HG03280 (cell line): ENCODE results near the gene FOSL1.

ENCODE experiments used
- ATAC-seq: cut with Tn5 transposase; IDR thresholded peaks from one replicate; pipeline ENCODE4 v1.9.1; 2021; ENCODE audit warnings: mild to moderate bottlenecking, moderate library complexity; ENCODE audit not compliant: unreplicated experiment

Gene FOSL1

DNA sequence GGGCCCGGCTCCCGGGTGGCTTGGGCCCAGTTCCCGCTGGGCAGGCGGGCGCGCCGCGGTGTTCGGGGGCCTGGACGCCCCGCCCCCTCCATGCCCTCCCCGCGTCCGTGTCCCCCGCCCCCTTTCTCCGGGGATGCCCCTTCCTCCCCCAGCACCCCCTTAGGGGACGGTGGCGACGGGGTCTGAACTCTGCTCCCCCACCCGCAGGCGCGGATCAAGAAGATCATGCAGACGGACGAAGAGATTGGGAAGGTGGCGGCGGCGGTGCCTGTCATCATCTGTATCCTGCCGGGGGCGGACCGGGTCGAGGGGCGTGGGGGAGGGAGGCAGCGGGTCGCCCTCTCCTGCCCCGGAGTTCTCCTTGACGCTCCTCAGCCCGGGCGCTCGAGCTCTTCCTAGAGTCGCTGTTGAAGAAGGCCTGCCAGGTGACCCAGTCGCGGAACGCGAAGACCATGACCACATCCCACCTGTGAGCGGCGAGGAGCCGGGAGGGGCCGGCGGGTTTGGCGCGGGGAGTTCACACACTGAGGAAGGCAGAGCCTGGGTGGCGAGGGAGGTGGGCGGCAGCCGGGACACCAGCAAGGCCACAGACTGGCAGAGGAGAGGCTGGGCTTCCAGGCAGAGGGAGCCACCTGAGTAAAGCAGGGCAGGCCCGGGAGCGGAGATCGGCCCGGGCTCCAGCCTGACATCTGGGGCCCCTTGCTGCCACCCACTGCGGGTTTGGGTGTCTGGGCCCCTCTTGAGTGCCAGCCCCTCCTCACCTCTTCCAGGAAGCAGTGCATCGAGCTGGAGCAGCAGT, 19.6 kb upstream of the FOSL1 start:
- peak; percentile 40 for ATAC-seq

DNA sequence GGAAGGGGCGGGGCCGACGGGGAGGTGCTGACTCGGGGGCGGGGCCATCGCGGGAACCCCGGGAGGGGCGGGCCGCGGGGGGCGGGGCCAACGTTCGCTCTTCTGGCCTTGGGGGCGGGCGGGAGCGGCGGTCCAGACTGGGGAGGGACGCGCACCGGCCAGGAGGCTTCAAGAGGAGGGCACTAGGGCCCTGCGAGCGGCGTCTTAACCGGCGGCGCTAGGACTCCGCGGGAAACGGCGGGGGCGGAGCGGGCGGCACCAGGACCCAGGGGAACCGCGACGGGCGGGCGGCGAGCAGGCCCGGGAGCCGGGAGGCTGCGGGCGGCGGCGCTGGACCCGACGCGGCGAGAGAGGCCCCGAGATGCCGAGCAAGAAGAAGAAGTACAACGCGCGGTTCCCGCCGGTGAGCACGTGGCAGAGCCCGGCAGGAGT, 19.0 kb upstream of the FOSL1 start, which contains the start of gene DRAP1:
Gene DRAP1, plus strand, starts transcription at position 286 of the 432 bp plus-strand sequence. Its CDS starts 76 bp downstream, at position 362.
- ATAC-seq = peak; percentile 80

DNA sequence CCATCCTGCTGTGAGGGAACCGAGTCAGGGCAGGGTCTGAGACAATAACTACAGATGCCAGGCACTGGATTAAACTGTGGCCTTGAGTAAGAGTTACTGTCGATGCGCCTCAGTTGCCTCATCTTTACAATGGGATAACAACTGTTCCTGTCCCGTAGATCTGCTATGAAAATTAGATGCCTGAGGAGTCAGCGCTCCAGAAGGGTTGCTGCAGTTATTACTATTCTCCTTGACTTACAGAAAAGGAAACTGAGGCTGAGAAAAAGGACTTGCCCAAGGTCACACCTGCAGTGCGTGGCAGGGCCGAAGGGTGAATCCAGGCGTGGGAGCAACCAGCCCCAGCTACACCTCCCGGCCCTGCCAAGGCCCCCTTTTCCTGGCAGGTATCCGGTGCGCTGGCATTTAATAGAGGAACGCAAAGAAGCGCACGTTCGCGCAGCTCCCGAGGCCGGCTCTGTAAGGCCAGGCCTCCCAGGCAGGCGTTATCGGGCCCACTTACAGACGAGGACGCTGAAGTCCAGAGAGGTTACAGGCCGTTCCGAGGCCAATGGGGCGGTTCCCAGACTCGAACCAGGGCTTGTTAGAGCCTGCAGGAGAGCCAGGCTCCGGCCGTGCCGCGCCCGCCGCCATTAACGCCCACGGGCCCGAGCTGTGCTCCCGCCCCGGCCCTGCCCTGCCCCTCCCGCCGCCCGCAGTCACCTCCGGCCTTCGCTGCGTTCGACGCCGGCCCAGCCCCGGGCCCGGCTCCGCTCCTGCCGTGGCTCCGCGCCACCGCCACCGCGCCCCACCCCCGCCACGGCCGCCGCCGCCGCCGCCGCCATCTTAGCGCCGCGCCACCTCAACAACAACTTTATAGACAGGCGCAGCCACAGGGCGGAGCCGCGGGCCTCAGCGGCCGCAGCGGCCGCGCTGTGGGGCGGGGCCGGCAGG, 18.3 kb upstream of the FOSL1 start, which contains the start of gene C11orf68:
Gene C11orf68, minus strand, starts transcription at position 852 of the 930 bp plus-strand sequence. Its CDS starts 31 bp downstream, at position 821.
- ATAC-seq = peak; percentile 49

DNA sequence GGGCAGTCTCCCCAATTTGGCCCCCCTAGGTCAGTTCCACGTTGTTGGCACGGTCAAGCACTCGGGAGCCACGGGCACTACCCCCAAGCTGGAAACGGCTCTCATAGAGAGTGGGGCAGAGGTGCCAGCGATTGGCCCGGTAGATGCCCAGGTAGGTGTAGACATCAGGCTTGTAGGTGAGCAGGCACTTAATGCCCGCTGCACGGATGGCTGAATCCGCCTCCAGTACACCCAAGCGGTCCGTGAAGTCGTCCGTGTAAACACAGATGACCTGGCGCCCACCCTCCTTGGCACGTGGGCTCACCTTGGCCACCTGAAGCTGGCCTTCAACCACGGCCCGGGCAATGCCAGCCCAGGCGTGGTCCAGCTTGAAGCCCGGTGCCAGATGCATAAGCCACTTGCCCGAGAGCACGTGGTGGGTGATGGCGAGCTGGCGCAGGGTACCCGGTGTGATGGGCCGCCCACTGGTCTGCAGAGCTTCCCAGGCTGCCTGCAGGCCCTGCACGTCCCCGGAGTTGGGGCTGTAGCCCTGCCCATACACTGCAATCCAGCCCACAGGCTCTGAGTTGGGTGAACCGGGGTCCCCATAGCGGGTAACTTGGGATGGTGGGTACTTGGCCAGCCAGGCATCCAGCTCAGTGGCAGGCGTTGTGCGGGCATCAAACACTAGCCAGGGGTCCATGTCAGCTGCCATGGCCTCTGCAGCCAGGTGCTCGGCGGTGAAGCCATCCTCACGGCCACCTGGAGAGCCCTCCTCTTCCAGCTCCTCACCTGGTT, 17.4 kb upstream of the FOSL1 start:
- ATAC-seq = no peak

DNA sequence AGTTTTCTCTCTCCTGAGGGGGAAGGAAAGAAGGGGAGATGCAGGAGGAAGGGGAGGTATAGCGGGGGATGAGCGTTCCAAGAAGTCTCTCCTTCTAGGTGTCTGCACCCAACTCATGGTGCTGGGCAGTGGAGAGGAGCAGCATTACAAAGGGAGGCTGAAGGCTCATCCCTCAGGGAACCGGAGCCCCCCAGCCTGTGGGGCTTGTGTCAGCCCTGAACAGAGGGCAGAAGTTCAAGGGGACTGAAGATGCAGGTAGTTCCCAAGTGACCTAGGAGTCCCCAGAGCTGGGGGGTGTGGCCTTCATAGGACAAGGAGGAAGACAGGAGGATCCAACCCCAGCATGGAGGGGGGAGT, 16.9 kb upstream of the FOSL1 start:
- ATAC-seq = no peak

DNA sequence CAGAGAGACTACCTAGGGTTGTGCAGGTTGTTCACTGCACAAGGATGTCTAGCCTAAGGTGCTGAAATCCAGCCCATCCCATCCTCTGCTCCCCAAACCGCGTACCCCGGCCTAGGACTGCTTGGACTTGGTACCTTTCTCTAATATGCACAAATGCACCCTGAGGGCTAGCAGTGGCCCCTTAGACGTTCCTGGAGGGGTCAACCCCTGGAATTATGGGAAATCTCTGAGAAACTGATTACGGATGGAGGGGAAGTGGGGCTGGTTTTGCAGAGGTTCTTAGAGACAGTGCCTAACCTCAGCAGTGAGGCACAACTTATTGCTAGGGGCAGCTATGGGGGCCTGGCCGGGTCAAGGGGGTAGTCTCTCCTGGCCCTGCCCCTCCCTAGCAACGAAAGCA, 16.2 kb upstream of the FOSL1 start:
- ATAC-seq = no peak

DNA sequence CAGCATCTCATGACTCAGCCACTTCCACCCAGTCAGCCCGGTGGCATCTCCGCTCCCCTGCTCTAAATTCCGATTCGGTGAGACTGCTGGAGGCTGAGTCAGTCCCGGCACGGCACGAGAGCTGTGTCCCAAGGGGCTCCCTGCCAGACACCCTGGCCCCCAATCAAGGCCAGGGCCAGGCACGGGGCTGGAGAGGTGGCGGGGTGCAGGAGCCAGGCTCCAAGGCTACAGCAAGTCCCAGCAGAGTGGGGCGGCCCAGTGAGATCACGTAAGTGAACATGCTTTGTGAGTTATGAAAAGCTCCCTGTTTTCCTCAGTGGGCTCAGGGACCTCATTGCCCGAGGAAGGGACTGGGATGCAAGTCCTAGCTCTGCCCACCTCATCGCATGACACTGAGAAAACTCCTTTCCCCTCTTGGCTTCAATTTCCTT, 15.6 kb upstream of the FOSL1 start:
- ATAC-seq = no peak

DNA sequence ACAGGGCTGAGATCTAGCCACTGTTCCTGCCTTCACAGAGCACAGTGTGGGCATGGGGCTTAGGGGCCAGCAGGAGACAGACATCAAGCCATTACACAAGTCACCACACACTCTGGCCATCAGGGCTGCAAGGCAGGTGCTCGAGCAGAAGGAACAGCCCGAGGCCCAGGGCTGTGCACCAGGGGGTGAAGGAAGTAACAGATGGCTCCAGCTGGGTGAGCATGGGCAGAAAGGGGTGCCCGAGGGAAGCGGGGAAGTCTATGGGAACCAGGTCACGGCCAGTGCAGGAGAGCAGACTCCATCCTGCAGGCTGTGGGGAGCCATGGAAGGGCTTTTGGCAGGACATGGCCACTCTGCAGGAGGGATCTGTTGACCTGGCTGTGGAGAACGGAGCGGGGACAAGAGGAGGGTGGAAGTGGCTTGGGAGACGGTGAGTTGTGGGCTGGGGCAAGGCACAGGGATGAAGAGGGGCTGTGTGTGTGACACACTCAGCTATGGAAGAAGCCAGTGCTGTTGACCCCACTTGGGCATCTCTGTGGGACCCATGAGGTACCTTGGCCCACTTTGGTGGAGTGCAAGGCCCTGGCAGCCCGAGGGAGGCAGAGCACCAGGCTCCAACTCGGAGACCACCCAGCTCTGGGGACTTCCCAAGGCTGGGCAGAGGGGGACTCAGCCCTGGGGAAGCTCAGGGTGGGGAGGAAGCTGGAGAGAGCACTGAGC, 15.1 kb upstream of the FOSL1 start:
- no peak for ATAC-seq

DNA sequence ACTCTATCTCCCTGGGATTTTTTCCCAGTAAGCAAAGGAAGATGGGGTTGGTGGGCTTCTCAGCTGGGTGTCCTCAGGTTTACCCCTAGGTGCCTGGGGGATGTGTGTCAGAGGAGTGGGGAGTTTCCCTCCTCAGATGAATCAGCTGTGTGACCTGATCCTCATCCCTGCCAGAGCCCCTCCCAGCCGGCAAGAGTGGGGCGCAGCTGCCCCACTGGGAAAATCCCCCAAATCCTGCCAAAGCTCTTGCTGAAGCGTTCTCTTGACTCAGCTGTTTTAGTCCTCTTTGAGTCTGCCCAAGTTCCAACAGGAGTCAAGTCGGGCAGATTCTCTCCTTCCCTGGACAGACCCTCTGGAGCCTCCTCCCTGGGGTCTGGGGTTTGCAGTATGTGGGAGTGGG, 12.7 kb upstream of the FOSL1 start:
- no peak for ATAC-seq

DNA sequence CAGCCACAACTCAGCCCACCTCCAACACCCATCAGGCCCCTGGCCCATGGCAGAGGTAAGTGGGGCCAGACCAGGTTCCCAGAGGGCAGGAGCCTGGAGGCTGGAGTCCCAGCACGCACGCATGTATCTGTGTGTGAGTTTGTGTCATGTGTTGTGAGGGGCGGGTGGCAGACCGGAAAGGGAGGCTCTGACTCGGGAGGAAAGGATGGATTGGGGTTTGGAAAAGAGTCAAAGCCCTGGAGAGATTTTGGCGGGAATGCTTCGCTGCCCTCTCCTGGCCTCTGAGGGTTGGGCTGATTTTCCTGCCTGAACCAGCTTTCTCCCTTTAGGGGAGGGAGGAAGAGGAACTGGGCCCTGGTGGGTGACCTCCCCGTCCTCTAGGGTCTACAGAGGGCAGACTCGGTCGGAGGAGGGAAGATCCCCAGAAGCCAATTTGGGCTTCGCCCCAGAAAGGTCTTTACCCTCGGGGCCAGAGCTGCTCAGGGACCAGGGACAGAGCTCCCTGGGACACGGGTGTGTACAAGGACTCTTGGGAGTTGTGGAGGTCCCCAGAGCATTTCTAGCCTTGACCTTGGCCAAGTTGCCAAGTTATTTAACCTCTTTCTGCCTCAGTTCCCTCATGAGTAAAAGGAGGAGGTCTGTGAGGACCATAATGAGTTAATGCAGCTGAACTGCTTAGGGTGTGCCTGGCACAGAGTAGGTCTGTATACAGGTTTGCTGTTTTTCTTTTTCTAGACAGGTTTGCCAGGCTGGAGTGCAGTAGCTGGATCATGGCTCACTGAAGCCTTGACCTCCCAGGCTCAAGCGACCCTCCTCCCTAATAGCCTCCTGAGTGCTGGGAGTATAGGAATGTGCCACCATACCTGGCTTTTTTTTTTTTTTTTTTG, 11.7 kb upstream of the FOSL1 start:
- ATAC-seq = no peak

DNA sequence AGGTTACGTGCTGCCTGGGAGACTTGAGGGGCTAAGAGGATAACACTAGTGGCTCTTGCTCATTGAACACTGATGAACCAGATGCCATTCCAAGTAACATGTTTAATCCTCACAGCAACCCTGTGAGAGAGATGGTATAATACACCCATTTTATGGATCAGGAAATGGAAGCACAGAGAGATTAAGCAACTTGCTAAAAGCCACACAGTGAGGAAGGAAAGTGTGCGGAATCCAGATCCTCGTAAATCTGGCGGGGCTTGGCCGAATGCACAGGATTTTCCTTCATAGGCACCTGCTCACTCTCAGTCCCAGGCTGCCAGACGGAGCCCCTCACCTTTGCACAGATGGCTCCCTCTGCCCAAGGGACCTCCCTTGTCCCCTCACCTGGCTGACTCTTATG, 7.7 kb upstream of the FOSL1 start:
- ATAC-seq = no peak

DNA sequence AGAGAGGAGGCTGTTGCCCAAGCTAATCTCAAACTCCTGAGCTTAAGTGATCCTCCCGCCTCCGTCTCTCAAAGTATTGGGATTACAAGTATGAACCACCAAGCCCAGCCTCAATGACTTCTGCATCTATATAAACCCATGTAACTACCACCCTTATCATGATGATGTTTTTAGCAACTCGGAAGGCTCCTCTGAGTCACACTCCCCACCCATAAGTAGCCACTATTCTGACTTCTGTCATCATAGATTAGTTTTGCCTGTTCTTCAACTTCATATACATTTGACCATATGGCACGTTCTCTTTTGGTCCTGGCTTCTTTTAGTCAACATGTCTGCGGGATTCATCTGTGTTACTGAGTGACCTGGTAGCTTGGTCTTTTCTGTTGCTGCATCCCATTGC, 6.4 kb upstream of the FOSL1 start:
- ATAC-seq = no peak

DNA sequence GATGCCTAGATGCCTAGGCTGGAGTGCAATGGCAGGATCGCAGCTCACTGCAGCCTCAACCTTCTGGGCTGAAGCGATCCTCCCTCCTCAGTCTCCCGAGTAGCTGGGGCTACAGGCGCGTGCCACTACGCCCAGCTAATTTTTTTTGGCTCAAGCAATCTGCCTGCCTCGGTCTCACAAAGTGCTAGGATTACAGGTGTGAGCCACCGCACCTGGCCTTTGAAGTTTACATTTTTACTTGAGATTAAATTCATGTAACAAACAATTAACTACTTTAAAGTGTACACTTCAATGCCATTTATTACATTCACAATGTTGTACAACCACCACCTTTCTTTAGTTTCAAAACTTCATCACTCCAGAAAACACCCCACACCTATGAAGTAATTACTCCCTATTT, 3.5 kb upstream of the FOSL1 start:
- ATAC-seq = no peak

DNA sequence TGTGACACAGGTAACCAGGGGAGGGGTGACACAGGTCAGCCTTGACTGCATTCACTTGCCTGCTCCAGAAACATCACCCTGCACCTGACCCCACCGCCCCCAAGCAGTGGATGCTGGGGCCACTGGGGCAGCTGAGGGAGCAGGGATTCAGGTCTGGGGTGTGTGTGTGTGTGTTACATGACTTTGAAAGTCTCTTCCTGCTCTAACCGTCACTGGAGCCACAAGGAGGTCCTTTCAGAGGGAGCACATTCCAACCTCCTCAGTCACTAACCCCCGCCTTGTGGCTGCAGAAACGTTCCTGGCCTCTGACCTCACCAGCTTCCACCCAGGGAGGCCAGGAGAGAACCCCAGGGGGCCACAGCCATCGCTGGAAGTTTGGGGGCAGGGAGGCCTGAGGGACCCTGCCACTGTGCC, 2.9 kb upstream of the FOSL1 start:
- no peak for ATAC-seq

DNA sequence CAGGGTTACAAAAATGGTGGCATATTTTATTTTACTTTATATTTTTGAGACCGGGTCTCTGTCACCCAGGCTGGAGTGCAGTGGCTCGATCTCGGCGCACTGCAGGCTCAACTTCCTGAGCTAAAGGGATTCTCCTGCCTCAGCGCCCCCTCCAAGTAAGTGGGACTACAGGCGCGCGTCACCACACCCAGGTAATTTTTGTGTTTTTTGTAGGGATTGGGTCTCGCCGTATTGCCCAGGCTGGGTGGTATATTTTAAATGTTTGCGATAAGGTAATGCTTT, 652 bp upstream of the FOSL1 start:
- no peak for ATAC-seq

DNA sequence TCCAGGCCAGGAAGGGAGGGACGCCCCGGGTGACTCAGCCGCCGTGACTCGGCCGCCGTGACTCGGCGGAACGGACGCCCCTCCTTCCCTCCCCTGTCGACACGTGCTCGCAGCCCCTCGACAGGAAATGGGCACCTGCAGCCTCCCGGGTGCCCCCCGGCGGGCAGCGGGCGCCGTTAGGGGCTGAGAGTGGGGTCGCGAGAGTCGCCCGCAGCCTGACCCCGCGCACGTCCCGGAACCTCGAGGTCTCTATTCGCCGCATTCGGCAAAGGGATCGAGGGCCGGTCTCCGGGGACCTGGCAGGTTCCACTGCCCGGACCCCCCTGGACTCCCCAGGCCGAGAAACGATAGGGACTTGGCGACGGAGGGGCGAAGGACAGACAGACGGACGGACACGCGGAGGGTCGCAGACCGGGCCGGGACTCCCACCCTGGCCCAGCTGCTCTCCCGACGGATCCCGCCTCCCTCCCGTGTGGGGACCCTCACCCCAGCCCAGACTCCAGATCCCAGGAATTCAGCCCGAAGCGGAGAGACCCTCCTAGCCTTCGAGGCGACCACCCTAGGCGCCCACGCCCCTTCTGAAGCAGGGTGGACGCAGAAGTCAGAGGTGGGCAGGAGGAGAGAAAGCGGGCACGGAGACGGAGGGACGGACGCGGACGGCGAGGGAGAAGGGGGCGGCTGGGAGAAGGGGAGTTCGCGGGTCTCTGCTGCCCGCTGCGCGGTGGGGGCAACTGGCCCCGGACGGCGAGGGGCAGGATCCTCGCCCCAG, 648 bp downstream of the FOSL1 start:
- ATAC-seq = peak; percentile 11

DNA sequence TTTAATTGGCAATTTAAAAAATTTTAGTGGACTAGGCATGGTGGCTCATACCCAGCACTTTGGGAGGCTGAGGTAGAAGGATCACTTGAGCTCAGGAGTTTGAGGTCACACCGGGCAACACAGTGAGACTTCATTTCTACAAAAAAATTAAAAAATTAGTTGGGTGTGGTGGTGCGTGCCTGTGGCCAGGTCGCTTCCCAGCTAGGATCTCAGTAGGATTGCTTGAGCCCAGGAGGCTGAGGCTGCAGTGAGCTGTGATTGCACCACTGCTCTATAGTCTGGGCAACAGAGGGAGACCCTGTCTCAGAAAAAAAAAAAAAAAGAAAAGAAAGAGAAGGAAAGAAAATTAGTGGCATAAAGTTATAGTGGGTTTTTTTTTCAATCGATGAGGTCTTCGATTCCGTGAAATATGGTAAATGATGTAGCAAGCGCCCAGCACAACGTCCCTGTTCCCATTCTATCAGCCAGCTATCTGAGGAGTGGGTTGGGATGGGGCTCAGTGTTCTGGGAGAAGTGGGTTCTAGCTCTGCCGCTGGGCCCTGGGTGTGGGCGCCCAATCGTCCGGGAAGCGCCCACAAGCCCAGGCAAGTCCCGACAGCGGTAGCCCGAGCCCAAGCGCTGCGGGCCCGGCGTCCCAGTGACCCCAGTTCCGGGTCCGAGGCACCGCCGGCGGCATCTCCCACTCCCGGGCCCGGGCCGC, 1.4 kb downstream of the FOSL1 start:
- ATAC-seq = no peak

DNA sequence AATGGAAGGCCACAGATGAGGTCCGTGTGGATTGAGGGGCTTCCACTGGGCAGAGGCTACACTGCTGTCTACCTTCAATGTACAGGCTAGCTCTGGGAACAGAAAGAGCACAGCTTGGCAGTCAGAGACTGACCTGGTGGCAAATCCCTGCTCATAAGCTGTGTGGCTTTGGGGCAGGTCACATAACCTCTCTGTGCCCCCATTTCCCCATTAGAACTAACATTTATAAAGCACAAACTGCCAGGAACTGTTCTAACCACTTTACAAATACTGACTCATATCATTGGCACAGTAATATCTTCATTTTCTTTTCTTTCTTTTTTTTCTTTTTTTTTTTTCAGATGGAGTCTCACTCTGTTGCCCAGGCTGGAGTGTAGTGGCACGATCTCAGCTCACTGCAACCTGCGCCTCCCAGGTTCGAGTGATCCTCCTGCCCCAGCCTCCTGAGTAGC, 3.1 kb downstream of the FOSL1 start:
- no peak for ATAC-seq
